HG02981 (cell line): Measurements from ENCODE around the gene GPANK1.
A peak's percentile ranks its signal among the peaks of the same experiment; 100 is the strongest.

ENCODE experiments used
- ATAC-seq: cut with Tn5 transposase; IDR thresholded peaks from one replicate; pipeline ENCODE4 v1.9.1; 2021; ENCODE audit warnings: mild to moderate bottlenecking, moderate library complexity; ENCODE audit not compliant: unreplicated experiment

Gene GPANK1

DNA sequence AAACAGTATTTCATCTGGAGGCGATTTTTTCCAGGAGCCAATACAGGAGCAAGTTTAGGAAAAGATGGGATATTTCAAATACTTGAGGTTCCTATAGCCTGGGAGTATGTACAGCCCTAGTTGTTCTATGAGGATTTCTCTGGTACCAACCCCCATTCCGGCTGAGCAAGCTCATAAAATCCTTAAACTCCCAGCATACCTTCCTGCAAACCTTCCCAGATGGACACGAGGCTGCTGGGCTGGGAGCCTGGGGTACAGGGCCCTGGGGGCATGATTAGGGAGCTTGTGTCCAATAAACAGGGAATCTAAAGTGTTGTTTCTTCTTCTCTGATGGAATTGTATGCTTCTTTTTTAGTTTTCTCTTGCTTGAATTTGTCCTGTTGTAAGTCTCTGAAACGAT, 42.8 kb downstream of the GPANK1 start:
- no peak for ATAC-seq

DNA sequence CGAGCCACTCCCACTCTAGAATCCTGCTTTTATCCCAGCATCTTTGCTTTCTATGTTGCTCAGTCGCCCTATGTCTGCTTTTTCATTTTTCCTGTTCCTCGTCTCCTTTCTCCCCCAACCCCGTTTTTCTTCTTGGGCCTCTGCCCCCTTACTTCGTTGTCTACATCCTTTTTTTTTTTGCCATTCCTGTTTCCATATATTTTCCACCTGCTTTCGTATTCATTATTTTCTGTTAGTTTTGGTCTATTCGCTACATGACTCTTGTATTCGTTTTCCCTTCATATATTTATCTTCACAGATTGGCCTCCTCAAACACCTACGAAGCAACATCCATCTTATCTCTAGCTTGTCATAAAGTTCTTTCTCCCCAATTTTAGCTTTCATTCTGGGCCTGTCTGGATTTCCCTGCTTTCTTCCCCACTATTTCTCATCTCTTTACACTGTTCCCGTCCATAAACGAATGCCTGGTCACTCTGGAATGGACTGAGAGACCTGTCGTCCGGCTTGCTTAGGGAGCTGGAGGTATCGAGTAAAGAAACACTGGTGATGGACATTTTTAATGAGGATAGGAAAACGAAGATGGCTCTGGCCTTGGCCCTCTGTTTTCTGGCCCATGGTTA, 43.4 kb downstream of the GPANK1 start:
- no peak for ATAC-seq

DNA sequence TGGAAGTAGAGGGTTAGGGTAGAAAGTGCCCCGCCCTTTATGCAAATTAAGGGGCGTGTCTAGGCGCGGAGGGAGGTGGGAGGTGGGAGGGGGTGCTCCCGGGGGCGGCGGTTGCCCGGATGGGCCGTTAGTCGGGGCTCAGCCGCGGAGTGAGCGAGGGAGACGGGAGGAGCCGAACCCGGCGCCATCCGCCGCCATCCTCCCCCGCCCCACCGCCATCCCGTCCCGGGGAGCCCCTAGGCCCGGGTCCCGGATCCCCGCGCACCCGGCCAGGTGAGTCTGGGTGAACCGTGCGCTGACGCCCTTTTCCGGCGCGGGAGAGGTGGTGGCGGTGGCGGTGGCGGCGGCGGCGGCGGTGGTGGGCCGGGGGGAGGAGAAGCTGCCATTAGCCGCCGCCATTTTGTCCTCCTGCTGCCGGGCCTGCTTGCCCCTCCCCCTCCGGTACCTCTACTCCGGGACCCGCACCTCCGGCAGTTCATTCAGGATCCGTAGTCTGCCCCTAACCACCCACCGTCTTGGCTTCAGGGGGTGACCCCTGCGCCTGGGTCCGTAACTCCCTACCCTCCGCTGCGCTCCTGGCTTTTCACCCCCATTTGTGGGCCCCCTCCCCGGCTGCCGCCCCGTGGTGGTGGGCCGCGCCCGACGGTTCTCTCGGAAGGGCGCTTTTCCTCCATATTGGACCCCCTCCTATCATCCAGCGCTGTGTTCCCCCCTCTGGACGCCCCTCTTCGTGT, 44.0 kb downstream of the GPANK1 start, which contains the start of gene PRRC2A:
Gene PRRC2A, plus strand, starts transcription at position 130 of the 734 bp plus-strand sequence. CDS start 2,075 bp downstream, outside the sequence.
- peak; percentile 49 for ATAC-seq

DNA sequence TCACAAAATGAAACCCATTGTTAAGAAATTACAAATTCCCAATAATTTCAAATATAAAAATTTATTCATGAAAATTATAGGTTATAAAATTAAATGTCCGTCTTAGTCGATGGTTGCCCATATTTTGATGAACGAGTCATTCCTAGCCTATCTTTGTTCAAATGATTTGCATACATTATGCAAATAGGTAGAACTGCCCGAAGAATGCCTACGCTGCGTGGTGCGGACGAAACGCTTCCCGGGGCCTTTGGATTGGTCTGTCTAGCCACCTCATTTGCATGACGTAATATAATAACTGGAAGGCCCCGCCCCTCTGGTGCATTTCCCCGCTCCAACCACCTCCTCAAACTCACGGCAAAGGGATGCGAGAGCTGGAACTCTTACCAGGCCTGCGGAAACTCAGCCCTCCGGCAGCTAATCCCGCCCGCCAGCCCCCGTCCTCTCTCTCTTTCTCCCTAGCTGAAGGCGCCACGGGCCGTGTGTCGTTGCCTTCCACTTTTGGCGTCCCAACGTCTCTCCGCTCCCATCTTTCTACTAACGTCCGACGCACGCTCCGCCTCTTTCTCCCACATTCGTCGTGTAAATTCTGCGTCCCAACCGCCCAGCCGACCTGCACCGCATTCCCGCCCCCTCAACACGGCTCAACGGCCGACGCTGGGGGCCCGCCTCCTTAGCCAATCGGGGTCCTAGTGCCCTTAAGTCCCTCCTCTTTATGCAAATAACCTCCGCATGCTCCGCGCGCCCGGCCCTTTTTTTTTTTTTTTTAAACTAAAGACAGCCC, 44.8 kb downstream of the GPANK1 start:
- peak; percentile 79 for ATAC-seq

DNA sequence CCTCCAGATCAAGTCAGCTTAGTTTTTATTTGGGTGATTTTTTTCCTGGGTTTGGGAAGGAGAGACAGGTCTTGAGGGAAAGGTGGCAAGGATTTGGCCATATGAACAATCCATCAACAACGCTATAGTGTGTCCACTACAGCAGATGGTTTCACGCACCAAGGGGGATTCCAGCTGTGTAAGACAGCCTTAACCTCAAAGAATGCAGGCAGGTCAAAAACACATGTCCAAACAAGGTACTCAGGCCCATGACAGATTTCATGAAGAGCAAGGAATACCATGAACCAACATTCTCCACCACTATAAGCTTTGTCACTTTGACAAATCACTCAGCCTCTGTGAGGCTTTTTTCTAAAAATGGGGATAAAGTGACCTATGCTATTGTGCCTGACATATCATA, 47.8 kb downstream of the GPANK1 start:
- no peak for ATAC-seq

DNA sequence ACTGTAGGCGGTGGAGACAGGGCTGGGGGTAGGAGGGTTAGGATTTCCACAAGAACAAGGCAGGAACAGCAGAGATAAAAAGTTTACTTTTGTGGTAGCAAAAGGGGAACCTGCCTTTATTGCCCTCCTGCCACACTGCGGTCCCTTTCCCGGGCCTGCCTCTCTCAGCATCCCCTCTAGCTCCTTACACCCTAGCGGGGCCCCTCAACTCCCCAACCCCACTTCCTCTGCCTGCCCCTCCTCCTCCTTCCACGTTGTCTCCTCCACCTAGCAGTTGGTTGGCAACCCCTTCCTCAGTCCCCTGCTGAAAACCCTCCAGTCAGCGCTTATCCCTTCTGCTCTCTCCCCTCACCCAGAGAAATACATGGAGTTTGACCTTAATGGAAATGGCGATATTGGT, 49.0 kb downstream of the GPANK1 start:
- ATAC-seq = no peak

DNA sequence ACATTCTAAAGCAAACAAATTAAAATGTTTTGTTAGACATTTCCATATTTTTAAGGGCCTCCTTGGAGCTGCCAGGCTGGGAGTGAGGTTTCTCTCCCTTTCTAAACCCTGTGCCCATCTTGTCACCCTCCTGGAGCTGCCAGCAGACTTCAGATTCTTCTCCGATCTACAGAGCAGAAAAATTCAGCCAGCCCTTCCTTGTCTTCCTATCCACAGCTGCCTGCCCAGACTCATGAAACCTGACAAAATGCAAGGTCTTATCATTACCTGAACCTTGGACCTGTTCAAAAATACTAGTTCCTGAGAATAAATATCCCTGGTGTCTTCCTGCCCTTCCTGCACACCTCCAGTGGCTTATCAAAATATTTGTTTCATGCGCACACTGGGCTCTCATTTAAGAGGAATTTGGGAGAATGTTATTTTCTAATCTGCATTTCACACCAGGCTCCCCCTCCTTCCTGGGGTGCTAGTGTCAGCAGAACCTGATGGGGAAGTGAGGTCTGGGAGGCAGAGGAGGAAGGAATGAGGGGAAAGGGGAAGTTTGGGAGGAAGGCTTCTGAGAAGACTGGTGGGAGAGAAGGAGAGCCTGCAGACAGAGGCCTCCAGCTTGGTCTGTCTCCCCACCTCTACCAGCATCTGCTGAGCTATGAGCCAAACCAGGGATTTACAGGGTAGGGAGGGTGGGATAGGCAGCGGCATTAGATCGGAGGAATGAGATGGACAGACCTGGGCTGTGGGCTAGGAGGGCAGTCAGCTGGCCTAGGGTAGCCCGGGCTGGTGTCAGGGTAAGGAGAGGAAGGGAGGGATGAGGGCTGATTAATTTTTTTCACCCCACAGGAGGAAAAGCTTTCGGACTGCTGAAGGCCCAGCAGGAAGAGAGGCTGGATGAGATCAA, 49.9 kb downstream of the GPANK1 start, which contains the start of gene AIF1:
Gene AIF1, plus strand, starts transcription at position 551 of the 895 bp plus-strand sequence. Its CDS starts 96 bp downstream, at position 647.
- no peak for ATAC-seq

DNA sequence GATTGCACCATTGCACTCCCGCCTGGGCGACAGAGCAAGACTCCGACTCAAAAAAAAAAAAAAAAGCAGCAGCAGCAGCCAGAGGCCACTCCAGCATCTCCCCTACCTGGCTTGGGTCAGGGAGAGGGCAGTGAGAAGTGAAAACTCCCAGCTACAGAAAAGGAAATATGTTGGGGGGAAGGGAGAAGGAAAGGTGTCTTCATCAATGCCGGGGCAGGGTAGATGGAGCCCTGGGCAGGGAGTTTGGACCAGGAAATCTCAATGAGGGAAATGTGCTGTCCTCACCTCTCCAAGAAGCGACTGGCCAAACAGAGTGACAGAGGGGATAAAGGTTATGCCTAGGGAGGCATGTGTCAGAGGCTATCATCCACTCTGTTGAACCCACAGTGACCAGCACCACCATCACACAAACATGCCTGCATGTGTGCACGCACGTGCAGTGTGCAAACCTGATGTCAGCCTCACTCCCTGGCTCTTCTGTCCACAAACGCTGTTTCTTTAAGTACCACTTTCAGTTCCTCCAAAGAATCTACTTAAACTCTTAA, 50.6 kb downstream of the GPANK1 start:
- no peak for ATAC-seq
